Stimulated activated CD4-positive, alpha-beta T cell treated with anti-CD3 and anti-CD28 coated beads, Interleukin-1b, Interleukin-23, amount 100 ng/mL, for 48 hours (primary cell): Measurements from ENCODE around the gene AIRE.
"Not testable (repeated sequence)": the region's sequence is repeated elsewhere in the genome, so short reads cannot be mapped to it uniquely, and the experiment has no call there.

Experiments
- DNase-seq: peaks from one replicate; pipeline ENCODE4 v3.0.0-alpha.2; 2020

AIRE gene

GRCh38 chr21:44292812-44293195 is 7.1 kb downstream of the AIRE start:
- DNase-seq = no peak

GRCh38 chr21:44293551-44294231 is 8.0 kb downstream of the AIRE start:
- no peak for DNase-seq

- DNase-seq = no peak
Measured at GRCh38 chr21:44294391-44295162, 8.9 kb downstream of the AIRE start.

GRCh38 chr21:44295163-44295573 is 9.5 kb downstream of the AIRE start:
- no peak for DNase-seq

GRCh38 chr21:44295646-44296045 is 10.0 kb downstream of the AIRE start:
- DNase-seq = no peak

GRCh38 chr21:44296103-44296519 is 10.4 kb downstream of the AIRE start:
- no peak for DNase-seq

GRCh38 chr21:44296916-44297315 is 11.2 kb downstream of the AIRE start:
- no peak for DNase-seq

GRCh38 chr21:44297525-44298290 is 12.0 kb downstream of the AIRE start:
- peak; percentile 76 for DNase-seq

- no peak for DNase-seq
Measured at GRCh38 chr21:44298301-44298700, 12.6 kb downstream of the AIRE start.

GRCh38 chr21:44299085-44299457 is 13.4 kb downstream of the AIRE start:
- DNase-seq = peak; percentile 22

- peak; percentile 73 for DNase-seq
Measured at GRCh38 chr21:44299458-44300261, 14.0 kb downstream of the AIRE start, which contains the start of gene PFKL. PFKL (plus strand) TSS chr21:44300053; CDS start chr21:44300106, 53 bp downstream.

GRCh38 chr21:44300262-44300959 is 14.7 kb downstream of the AIRE start:
- peak; percentile 55 for DNase-seq

- no peak for DNase-seq
Measured at GRCh38 chr21:44301141-44301540, 15.5 kb downstream of the AIRE start.

GRCh38 chr21:44301961-44302406 is 16.3 kb downstream of the AIRE start:
- DNase-seq = no peak

GRCh38 chr21:44302573-44303401 is 17.1 kb downstream of the AIRE start:
- DNase-seq = not testable (repeated sequence)

GRCh38 chr21:44303490-44303981 is 17.9 kb downstream of the AIRE start:
- DNase-seq = no peak

- no peak for DNase-seq
Measured at GRCh38 chr21:44304011-44304616, 18.4 kb downstream of the AIRE start.

- peak; percentile 36 for DNase-seq
Measured at GRCh38 chr21:44304877-44305293, 19.2 kb downstream of the AIRE start.

- DNase-seq = no peak
Measured at GRCh38 chr21:44305691-44306090, 20.0 kb downstream of the AIRE start.
